C4-2B (cell line): Measurements from ENCODE around the gene DPYSL4.

Experiments used
- H3K27ac ChIP-seq: fragments of 450-650 bp; 2 replicates; pipeline ENCODE4 v1.5.1; 2017
- CTCF ChIP-seq: fragments of 450-650 bp; conservative IDR thresholded peaks from 2 replicates; pipeline ENCODE4 v1.5.1; 2017; ENCODE audit warnings: mild to moderate bottlenecking
- ZFX ChIP-seq: fragments of 450-650 bp; IDR thresholded peaks from 2 replicates; pipeline ENCODE4 v1.6.1; 2017

DPYSL4 gene

GRCh38 chr10:132196178-132197113 lies 9.7 kb downstream of the DPYSL4 start:
- no peak overlapping the region for H3K27ac ChIP-seq
- TF ChIP-seq ZFX (no peak), CTCF (no peak)

GRCh38 chr10:132197271-132198067 lies 10.7 kb downstream of the DPYSL4 start:
- TF ChIP-seq ZFX, result no peak
- H3K27ac ChIP-seq, result no peak overlapping the region

- TF ChIP-seq CTCF (no peak), ZFX (no peak)
Measured at GRCh38 chr10:132198068-132198370, 11.3 kb downstream of the DPYSL4 start.

GRCh38 chr10:132198381-132199181 lies 11.8 kb downstream of the DPYSL4 start:
- TF ChIP-seq ZFX (no peak), CTCF (no peak)
- H3K27ac ChIP-seq, result no peak overlapping the region

More at GRCh38 chr10:132198068-132198370, 11.3 kb downstream of the DPYSL4 start:
- no peak overlapping the region for H3K27ac ChIP-seq

GRCh38 chr10:132199268-132199853 lies 12.6 kb downstream of the DPYSL4 start:
- TF ChIP-seq ZFX, result no peak
- no peak for TF ChIP-seq CTCF
- no peak overlapping the region for H3K27ac ChIP-seq

GRCh38 chr10:132199854-132200311 lies 13.1 kb downstream of the DPYSL4 start:
- H3K27ac ChIP-seq, result no peak overlapping the region
- TF ChIP-seq ZFX (no peak), CTCF (no peak)
